Erythroblast (primary cell): Measurements from ENCODE around the gene TBATA.

Source experiments
- GATA1 ChIP-seq: IDR thresholded peaks from 2 replicates; pipeline ENCODE4 v1.6.1; 2011; ENCODE audit warnings: low read depth, mild to moderate bottlenecking, control low read depth, low read length, moderate library complexity
- POLR2A ChIP-seq: IDR thresholded peaks from 2 replicates; pipeline ENCODE4 v1.6.1; 2011; ENCODE audit warnings: mild to moderate bottlenecking, low read length

DNA sequence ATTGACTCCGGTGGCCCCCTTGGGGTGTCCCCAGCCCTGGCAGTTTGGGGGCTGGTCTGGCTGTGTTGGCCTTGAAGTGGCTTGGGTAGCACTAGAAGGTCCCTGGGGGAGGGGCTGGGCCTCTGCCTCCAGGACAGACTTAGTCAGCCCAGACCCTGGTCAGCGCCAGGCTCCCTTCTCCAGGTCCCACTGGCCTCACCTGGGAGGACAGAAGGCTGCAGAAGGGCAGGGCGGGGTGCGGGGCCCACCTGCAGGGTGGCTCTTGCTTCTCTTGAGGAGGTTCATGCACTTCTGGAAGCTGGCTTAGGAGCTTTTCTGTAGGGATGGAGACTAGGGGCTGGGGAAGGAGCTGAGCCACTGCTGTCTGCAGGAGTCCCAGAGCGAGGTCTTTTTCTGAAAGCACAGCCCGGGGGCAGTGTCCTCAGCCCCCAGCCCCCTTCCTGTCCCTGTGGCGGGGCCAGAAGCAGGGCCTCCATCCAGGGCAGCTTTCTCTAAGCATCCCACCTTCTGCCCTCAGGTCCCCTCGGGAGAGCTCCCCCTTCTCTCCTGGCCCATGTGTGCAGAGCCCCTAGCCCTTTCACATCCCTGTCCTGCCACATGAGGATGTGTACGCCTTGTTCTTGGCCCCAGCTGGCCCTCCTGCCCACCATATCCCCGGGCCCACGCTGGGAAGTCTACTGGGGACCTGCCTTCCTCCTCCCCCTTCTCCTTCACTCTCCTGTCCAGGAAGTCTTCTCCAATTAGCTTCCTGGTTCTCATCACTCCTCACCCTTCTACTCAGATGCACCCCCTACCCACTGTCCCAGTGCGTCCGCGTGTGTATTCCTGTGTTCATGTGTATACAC is 11.0 kb downstream of the TBATA start:
- TF ChIP-seq POLR2A (no peak), GATA1 (no peak)
